Subcutaneous adipose tissue (tissue), 4 donors: Measurements from ENCODE around the gene PLEK2. TPM values are rescaled to one million over a fixed set of nuclear protein-coding genes. Genes with fewer than 3 reads are reported as not detected.

Experiments
- small RNA-seq: library from RNA; depleted of rRNA; stranded (forward); fragments of <200 nt; gene quantifications from one replicate; pipeline ENCODE3, GENCODE V24; 2016
- total RNA-seq, 4 donors: library from RNA; depleted of rRNA; stranded (reverse); fragments of >200 nt; gene quantifications; one replicate each; pipeline ENCODE4 v1.1.0, GENCODE V29; 2016
- TF ChIP-seq, protein P1 (sequence below): fragments of 450-650 bp; IDR thresholded peaks from one replicate; pipeline ENCODE4 v1.5.1; 2016; ENCODE audit warnings: low read depth, mild to moderate bottlenecking, control low read depth, antibody characterized with exemption, moderate library complexity

Gene PLEK2
- total RNA-seq, 4 donors from 2014 or later, result 0.49 to 4.9 (median 1.8) TPM; not detected in 1

DNA sequence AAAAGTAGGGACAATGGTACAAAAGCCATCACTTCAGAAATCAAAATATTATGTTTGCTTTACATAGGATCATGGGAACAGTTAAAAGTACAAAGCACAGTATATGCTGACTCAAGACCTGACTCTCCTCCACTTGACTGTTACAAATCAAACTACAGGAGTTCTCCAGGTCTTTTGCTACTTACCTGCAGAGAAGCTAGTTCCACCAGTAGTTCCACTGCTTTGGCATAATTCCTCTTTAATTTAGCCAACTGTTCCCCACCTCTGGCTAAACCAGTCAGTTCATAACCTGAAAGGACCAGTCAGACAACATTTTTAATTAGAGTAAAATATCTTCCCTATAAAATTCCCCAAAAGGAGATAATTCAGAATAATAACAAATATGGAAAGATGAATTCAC lies 66.4 kb downstream of the PLEK2 start:
- TF ChIP-seq, protein P1, sequence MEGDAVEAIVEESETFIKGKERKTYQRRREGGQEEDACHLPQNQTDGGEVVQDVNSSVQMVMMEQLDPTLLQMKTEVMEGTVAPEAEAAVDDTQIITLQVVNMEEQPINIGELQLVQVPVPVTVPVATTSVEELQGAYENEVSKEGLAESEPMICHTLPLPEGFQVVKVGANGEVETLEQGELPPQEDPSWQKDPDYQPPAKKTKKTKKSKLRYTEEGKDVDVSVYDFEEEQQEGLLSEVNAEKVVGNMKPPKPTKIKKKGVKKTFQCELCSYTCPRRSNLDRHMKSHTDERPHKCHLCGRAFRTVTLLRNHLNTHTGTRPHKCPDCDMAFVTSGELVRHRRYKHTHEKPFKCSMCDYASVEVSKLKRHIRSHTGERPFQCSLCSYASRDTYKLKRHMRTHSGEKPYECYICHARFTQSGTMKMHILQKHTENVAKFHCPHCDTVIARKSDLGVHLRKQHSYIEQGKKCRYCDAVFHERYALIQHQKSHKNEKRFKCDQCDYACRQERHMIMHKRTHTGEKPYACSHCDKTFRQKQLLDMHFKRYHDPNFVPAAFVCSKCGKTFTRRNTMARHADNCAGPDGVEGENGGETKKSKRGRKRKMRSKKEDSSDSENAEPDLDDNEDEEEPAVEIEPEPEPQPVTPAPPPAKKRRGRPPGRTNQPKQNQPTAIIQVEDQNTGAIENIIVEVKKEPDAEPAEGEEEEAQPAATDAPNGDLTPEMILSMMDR, result no peak

DNA sequence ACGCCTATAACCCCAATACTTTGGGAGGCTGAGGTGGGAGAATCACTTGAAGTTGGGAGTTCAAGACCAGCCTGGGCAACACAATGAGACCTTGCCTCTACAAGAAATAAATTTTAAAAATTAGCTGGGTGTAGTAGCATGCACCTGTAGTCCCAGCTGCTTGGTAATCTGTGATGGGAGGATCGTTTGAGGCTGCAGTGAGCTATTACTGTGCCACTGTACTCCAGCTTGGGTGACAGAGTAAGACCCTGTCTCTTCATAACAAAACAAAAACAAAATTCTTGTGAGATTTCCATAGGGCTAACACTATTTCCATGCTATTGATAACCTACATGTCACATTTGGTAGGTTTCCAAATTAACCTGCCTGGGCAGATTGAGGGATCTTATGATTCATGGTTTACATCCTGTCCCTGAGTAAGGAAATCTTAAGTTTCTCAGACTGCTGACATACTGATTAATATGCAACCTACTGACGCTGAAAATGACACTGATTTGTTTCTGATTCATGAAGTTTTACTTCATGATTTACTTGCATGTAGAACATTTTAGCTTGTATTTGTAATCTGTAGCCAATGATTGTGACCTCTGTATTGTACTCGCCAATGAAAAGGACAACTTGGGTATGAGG lies 68.2 kb downstream of the PLEK2 start:
- TF ChIP-seq, protein P1, result no peak

Small RNAs within 50 kb of the gene (small RNA-seq; reads per million reads assigned to genes)
- gene MIR5694 (not detected), gene RF00019 (0.49 reads per million)

Other genes with a start within 250 kb of the PLEK2 start
- not detected for gene GARIN2, start 222.7 kb downstream of the PLEK2 start, total RNA-seq
- 10 to 100 TPM; 18.5 to 21.8 (median 20.3) TPM for gene PALS1, start 170.7 kb downstream of the PLEK2 start, total RNA-seq
- gene ATP6V1D, start 52.4 kb downstream of the PLEK2 start, total RNA-seq, result 10 to 100 TPM; 52.6 to 91.1 (median 62.7) TPM
- gene EIF2S1, start 51.8 kb downstream of the PLEK2 start, total RNA-seq, result 10 to 100 TPM; 48.3 to 81.0 (median 79.5) TPM
- 10 to 100 TPM in 1 of 4 donors, 1 to 10 TPM in 2, not detected in 1; 1.4 to 10.2 (median 2.2) TPM for gene TMEM229B, start 76.6 kb upstream of the PLEK2 start, total RNA-seq
- gene PLEKHH1, start 121.1 kb upstream of the PLEK2 start, total RNA-seq, result 1 to 10 TPM; 1.3 to 9.0 (median 4.9) TPM
- 10 to 100 TPM; 17.4 to 25.5 (median 24.3) TPM for gene PIGH, start 188.1 kb upstream of the PLEK2 start, total RNA-seq
- gene ARG2, start 207.8 kb upstream of the PLEK2 start, total RNA-seq, result 1 to 10 TPM; 2.0 to 4.1 (median 3.3) TPM